Activated effector memory CD4-positive, alpha-beta T cell treated with Interleukin-2 at 50 U/mL for 16 hours (primary cell): Measurements from ENCODE around the gene SLC8A3.

Experiments
- DNase-seq: peaks from one replicate; pipeline ENCODE4 v3.0.0-alpha.2; 2020

The SLC8A3 gene

DNA sequence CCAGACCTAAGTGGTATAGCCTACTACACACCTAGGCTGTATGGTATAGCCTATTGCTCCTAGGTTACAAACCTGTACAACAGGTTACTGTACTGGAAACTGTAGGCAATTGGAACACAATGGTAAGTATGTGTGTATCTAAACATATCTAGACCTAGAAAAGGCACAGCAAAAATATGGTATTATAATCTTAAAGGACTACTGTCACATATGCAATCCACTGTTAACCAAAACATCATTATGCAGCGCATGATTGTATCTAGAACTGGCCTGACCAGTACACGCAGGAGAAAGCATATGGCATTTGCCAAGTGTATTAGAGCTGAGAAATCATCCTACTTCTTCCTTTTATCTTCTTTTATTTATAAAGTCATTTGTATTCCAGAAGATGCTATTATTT is 75.5 kb downstream of the SLC8A3 start:
- DNase-seq, result no peak

DNA sequence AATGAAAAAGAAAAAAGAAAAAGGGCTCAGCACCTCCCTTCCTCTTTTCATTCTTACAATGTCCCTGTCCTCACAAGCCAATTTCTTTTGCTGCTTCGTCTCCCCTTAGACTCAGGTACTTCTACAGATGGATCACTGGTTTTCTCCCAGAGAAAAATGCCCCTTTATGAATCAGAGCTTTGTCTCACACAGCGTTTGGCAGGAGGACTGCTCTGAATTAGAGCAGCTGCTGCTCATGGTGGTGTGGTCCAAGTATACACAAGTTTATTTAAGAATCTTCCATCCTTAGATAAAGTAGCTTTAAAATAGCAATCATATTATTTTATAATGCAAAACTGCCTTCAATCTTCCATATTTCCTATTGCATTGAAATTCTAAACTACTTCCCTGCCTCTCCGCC is 80.3 kb downstream of the SLC8A3 start:
- no peak for DNase-seq

GRCh38 chr14:70107309-70107708 is 81.4 kb downstream of the SLC8A3 start:
- no peak for DNase-seq

- no peak for DNase-seq
Measured at GRCh38 chr14:70100071-70100470, 88.7 kb downstream of the SLC8A3 start.

DNA sequence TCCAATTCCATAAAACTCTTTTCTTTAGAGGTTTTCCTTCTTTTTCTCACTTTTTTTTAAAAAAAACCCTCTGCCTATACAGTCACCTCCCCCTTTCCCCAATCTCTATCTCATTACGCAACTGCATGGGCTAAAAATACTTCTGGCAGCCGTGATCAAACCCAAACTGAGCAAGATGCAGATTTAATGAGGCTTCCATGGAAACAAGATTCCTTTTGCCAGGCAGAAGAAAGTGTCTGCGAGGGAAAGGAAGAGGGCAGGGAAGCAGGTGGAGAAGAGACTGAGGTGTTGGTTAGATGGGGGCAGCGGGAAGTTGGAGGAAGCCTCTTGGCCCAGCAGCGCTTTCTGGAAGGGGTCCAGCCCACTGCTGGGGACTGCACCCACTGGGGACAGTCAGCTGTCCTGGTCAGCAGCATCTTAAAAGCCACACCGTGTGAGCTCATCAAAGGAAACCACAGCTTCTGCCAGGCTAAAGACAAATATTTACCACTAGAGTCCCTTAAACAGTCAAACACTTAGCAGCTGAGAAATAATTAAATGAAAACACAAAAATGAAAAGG is 90.4 kb downstream of the SLC8A3 start:
- DNase-seq, result no peak

GRCh38 chr14:70097576-70098249 is 91.0 kb downstream of the SLC8A3 start:
- DNase-seq, result no peak

- DNase-seq, result no peak
Measured at GRCh38 chr14:70096866-70097265, 91.9 kb downstream of the SLC8A3 start.

DNA sequence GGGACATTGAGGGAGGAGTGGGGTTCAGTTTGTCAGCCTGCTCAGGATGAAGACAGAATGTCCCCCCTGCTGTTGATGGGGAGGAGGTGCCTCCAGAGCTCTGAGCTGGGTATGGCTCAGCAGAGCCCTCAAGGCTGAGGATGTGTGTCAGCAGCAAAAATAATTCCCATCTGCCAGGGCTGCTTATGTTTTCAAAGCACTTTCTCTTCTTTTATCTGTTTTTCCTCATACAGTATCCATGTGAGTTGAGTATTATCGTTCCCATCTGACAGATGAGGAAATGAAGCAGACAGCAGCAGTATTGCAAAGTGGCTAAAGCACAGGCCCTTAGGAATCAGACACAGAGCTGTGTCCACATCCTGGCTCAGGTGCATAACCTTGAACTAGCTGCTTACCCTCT is 94.1 kb downstream of the SLC8A3 start:
- no peak for DNase-seq

GRCh38 chr14:70094106-70094505 is 94.6 kb downstream of the SLC8A3 start:
- DNase-seq, result no peak

- DNase-seq, result no peak
Measured at GRCh38 chr14:70093156-70093555, 95.6 kb downstream of the SLC8A3 start.

- DNase-seq, result no peak
Measured at GRCh38 chr14:70087380-70087697, 101.4 kb downstream of the SLC8A3 start.

- no peak for DNase-seq
Measured at GRCh38 chr14:70086685-70087379, 101.9 kb downstream of the SLC8A3 start.

DNA sequence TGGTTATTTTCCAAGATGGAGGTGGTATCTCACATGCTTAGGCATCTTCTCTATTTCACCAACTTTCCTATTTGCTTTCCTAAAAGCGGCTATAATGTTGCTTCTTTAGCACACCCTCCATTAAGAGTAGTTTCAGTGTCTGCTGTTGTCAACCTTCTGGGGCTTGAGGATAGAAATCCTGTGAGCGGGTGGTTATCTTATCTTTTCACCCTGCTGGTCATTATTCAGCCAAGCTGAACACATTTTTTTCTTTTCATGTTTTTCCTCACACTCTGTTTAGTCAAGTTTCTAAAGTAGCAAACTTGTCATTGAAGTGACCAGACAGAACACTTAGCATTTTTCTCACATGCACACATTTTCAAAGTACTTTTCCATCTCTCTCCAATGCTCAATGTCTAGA is 104.5 kb downstream of the SLC8A3 start:
- no peak for DNase-seq

DNA sequence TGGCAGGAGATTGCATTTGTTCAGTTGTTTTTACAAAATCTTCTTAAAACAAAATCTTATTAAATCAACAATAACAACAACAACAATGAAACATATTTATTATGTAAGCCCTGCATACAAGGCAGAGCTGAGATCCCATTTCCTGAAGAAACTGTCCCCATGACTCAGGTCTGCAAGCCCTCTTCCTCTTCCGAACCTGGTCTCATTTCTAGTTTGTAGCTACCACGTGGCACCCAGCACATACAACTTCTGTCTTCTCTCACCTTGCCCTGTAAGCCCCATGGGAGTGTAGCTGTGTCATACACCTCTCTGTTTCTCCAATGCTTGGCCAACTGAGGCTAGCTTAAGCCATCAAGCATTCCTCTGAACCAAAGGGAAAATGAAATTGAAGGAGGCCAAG is 106.4 kb downstream of the SLC8A3 start:
- no peak for DNase-seq

GRCh38 chr14:70080076-70080475 is 108.7 kb downstream of the SLC8A3 start:
- no peak for DNase-seq

- DNase-seq, result no peak
Measured at GRCh38 chr14:70078329-70078728, 110.4 kb downstream of the SLC8A3 start.

DNA sequence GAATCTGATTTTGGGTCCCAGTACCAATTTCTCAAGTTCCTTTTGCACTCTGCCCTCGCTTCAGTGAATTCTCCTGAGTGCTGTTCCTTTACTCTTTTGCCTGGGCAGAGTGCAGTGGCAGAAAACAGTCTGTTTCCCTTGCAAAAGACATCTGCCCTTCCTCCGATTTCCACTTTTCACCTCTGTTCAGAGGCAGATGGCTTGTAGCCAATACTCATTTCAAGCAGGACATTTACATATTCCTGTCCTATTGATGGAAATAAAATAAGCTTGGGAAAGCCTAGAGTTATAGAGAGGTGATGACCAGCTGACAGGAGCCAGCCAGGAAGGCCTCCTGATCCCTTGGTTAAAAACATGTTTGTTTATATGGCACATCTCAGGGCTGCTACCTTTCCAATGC is 111.0 kb downstream of the SLC8A3 start:
- DNase-seq, result no peak

DNA sequence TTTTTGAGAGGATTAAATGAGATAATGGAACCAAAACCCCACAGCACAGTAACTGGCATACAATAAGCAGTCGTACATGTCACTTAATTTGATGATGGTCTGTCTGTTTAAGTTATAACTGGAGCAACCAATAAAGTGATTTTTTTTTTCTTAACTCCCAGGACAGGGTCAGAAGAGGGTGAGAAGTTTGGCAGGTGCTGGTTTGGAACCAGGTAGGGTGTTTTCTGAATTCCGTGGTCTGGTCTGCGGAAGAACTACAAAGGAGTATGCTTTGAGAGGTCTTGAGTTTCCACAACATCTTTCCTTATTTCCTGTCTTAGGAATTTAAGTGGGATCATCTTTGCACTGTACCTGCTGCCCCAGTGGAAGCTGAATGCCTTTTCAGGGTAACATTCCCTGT is 111.7 kb downstream of the SLC8A3 start:
- DNase-seq, result no peak

- DNase-seq, result no peak
Measured at GRCh38 chr14:70073924-70074566, 114.7 kb downstream of the SLC8A3 start.

DNA sequence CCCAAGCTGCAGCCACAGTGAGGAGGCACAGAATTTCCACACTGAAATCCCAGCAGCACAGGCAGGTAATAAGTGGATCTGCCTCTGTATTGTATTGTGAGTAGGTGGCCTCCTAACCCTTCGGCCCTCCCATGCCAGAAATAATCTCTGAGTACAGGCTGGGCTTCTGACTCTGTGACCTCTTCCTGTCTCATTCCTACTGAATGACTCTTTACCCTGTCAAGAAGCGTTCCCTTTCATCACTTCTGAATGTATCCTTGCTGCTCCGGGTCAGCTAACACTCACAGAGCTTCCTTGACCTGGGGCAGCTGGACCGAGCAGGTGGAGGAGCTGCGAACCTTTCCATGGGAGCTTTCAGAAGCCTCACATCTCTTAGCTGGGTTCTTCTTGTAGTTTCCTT is 119.6 kb downstream of the SLC8A3 start:
- no peak for DNase-seq

DNA sequence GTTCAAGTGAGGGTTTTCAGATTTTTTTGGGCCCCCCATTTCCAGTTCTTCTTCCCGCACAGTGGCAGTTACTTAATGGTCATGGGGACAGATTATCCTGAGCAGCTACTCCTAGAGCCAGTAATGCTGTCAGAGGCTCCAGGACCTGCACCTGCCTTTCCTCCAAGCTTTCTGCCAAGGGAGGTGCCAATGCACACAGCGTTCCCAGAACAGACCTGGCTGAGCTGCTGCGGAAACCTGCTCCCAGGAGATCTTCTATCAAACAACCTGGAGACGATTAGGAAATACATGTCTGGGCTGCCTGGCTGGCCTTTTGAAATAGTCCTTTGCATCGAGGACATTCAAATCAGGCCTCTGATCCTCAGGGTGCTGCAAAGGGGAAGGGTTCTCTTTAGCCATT is 120.9 kb downstream of the SLC8A3 start:
- DNase-seq, result no peak

GRCh38 chr14:70064136-70064865 is 124.5 kb downstream of the SLC8A3 start:
- no peak for DNase-seq

- no peak for DNase-seq
Measured at GRCh38 chr14:70061108-70061507, 127.6 kb downstream of the SLC8A3 start.

GRCh38 chr14:70059545-70059944 is 129.2 kb downstream of the SLC8A3 start:
- no peak for DNase-seq
